ENCODE results near the gene TPD52L2. TPM values are rescaled to one million over a fixed set of nuclear protein-coding genes. Genes with fewer than 3 reads are reported as not detected.
A peak's percentile ranks its signal among the peaks of the same experiment; 100 is the strongest.
"Not testable (repeated sequence)": the region's sequence is repeated elsewhere in the genome, so short reads cannot be mapped to it uniquely, and the experiment has no call there.

Gene TPD52L2
- total RNA-seq, 1 donor from 2014 or later = 141 TPM

- Mint-ChIP-seq H3K27ac (ENCODE audit: unreplicated experiment) (peak overlapping the region; percentile 41), H3K36me3 (ENCODE audit: low read depth) (no peaks in the 10 kb centered on the region), H3K9me3 (ENCODE audit: low read depth) (no peaks in the 10 kb centered on the region), H3K4me1 (ENCODE audit: low read depth) (peaks cover 35% of the 10 kb centered on the region), H3K27me3 (ENCODE audit: low read depth) (no peaks in the 10 kb centered on the region), H3K4me3 (ENCODE audit: unreplicated experiment) (no peak overlapping the region)
- DNase-seq (ENCODE audit: low spot score) = no peak
- TF ChIP-seq, protein P1, sequence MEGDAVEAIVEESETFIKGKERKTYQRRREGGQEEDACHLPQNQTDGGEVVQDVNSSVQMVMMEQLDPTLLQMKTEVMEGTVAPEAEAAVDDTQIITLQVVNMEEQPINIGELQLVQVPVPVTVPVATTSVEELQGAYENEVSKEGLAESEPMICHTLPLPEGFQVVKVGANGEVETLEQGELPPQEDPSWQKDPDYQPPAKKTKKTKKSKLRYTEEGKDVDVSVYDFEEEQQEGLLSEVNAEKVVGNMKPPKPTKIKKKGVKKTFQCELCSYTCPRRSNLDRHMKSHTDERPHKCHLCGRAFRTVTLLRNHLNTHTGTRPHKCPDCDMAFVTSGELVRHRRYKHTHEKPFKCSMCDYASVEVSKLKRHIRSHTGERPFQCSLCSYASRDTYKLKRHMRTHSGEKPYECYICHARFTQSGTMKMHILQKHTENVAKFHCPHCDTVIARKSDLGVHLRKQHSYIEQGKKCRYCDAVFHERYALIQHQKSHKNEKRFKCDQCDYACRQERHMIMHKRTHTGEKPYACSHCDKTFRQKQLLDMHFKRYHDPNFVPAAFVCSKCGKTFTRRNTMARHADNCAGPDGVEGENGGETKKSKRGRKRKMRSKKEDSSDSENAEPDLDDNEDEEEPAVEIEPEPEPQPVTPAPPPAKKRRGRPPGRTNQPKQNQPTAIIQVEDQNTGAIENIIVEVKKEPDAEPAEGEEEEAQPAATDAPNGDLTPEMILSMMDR (IDR thresholded peaks at IDR 0.05) = no peak
Measured at GRCh38 chr20:63908008-63908682, 43.1 kb downstream of the TPD52L2 start.

- H3K4me1 Mint-ChIP-seq (ENCODE audit: low read depth) = peaks cover 36% of the 10 kb centered on the region
- no peak for DNase-seq (ENCODE audit: low spot score)
- no peaks in the 10 kb centered on the region for H3K36me3 Mint-ChIP-seq (ENCODE audit: low read depth)
- TF ChIP-seq, protein P1 (IDR thresholded peaks at IDR 0.05) = no peak
- H3K27me3 Mint-ChIP-seq (ENCODE audit: low read depth) = no peaks in the 10 kb centered on the region
- no peak overlapping the region for H3K4me3 Mint-ChIP-seq (ENCODE audit: unreplicated experiment)
- peaks cover 1% of the 10 kb centered on the region for H3K9me3 Mint-ChIP-seq (ENCODE audit: low read depth)
- peak overlapping the region; percentile 83 for H3K27ac Mint-ChIP-seq (ENCODE audit: unreplicated experiment)
Measured at GRCh38 chr20:63911176-63911575, 46.1 kb downstream of the TPD52L2 start.

- peaks cover 3% of the 10 kb centered on the region for H3K9me3 Mint-ChIP-seq (ENCODE audit: low read depth)
- H3K27ac Mint-ChIP-seq (ENCODE audit: unreplicated experiment) = peak overlapping the region; percentile 51
- H3K4me3 Mint-ChIP-seq (ENCODE audit: unreplicated experiment) = no peak overlapping the region
- H3K36me3 Mint-ChIP-seq (ENCODE audit: low read depth) = peaks cover 1% of the 10 kb centered on the region
- peaks cover 30% of the 10 kb centered on the region for H3K4me1 Mint-ChIP-seq (ENCODE audit: low read depth)
- TF ChIP-seq, protein P1 (IDR thresholded peaks at IDR 0.05) = no peak
- H3K27me3 Mint-ChIP-seq (ENCODE audit: low read depth) = no peaks in the 10 kb centered on the region
- DNase-seq (ENCODE audit: low spot score) = no peak
Measured at GRCh38 chr20:63913768-63914167, 48.7 kb downstream of the TPD52L2 start.

DNA sequence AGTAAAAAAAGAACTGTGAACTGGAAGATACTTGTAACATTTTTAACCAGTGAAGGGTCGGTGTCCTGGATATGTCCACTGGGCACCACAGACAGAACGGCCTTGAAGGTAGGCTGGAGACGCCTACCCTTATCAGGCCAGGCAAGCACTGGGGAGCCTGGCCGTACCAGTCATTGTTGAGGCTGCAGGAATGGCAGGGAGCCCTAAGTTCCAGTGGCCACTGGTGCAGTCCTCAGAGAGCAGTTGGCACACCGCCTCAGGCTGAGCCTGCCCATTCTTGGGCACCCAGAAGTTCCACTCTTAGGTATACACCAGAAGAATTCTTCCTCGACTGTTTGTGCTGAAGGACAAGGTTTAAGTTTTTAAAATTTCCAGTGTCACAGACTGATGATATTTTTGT lies 50.4 kb downstream of the TPD52L2 start:
- TF ChIP-seq, protein P1 (IDR thresholded peaks at IDR 0.05) = no peak
- Mint-ChIP-seq H3K4me3 (ENCODE audit: unreplicated experiment) (no peak overlapping the region), H3K36me3 (ENCODE audit: low read depth) (peaks cover 1% of the 10 kb centered on the region), H3K9me3 (ENCODE audit: low read depth) (peaks cover 3% of the 10 kb centered on the region), H3K4me1 (ENCODE audit: low read depth) (peaks cover 24% of the 10 kb centered on the region), H3K27ac (ENCODE audit: unreplicated experiment) (no peak overlapping the region), H3K27me3 (ENCODE audit: low read depth) (no peaks in the 10 kb centered on the region)
- no peak for DNase-seq (ENCODE audit: low spot score)

- H3K4me1 Mint-ChIP-seq (ENCODE audit: low read depth) = peaks cover 17% of the 10 kb centered on the region
- DNase-seq (ENCODE audit: low spot score); H3K36me3 Mint-ChIP-seq (ENCODE audit: low read depth); H3K27ac Mint-ChIP-seq (ENCODE audit: unreplicated experiment); H3K4me3 Mint-ChIP-seq (ENCODE audit: unreplicated experiment); H3K27me3 Mint-ChIP-seq (ENCODE audit: low read depth); H3K9me3 Mint-ChIP-seq (ENCODE audit: low read depth): not testable (repeated sequence)
Measured at GRCh38 chr20:63916371-63916939, 51.4 kb downstream of the TPD52L2 start.

- TF ChIP-seq, protein P1 (IDR thresholded peaks at IDR 0.05) = no peak
- H3K9me3 Mint-ChIP-seq (ENCODE audit: low read depth) = peaks cover 3% of the 10 kb centered on the region
- DNase-seq (ENCODE audit: low spot score) = no peak
- H3K4me1 Mint-ChIP-seq (ENCODE audit: low read depth) = peaks cover 9% of the 10 kb centered on the region
- H3K27ac Mint-ChIP-seq (ENCODE audit: unreplicated experiment) = peak overlapping the region; percentile 51
- no peak overlapping the region for H3K4me3 Mint-ChIP-seq (ENCODE audit: unreplicated experiment)
- H3K27me3 Mint-ChIP-seq (ENCODE audit: low read depth) = no peaks in the 10 kb centered on the region
- H3K36me3 Mint-ChIP-seq (ENCODE audit: low read depth) = peaks cover 1% of the 10 kb centered on the region
Measured at GRCh38 chr20:63917811-63918210, 52.7 kb downstream of the TPD52L2 start.
